Endothelial cell of umbilical vein (primary cell): ENCODE measurements around the gene TARBP1. TPM values are rescaled to one million over a fixed set of nuclear protein-coding genes. Genes with fewer than 3 reads are reported as not detected.
"Not testable (repeated sequence)": the region's sequence is repeated elsewhere in the genome, so short reads cannot be mapped to it uniquely, and the experiment has no call there.

Experiments
- BruUV-seq: library from RNA; stranded (reverse); fragments of 400-500 nt; replicated peaks from 2 replicates; lab custom pipeline; 2021; lab: Mats Ljungman, UMichigan
- CTCF ChIA-PET: fragments of 300-600, 350-600 bp; sonication (Branson Sonifier 250); formaldehyde crosslinking; loops from one replicate; lab custom pipeline; 2021; ENCODE audit warnings: antibody characterized with exemption, inconsistent platforms; lab: Charles Lee
- POLR2A ChIA-PET: fragments of 300-600, 350-600 bp; sonication (Branson Sonifier 250); formaldehyde crosslinking; loops from one replicate; lab custom pipeline; 2021; ENCODE audit warnings: antibody characterized with exemption, inconsistent platforms; lab: Charles Lee
- DNase-seq: peaks from one replicate; pipeline ENCODE4 v3.0.0-alpha.2; 2011; ENCODE audit warnings: low read depth, low spot score
- FAIRE-seq: peaks from 2 replicates; lab custom pipeline; 2011; peaks lifted over from hg19 to GRCh38; lab: Jason Lieb, UNC
- H2AFZ ChIP-seq: 2 replicates; pipeline ENCODE4 v1.6.0; 2012; ENCODE audit warnings: low read depth, low read length, control low read depth, inconsistent platforms
- H3K27ac ChIP-seq: 2 replicates; pipeline ENCODE4 v1.5.1; 2011; ENCODE audit warnings: low read depth, mild to moderate bottlenecking, control low read depth, low read length, moderate library complexity; ENCODE audit not compliant: insufficient read depth
- H3K27me3 ChIP-seq, 2 experiments: 2 replicates each; pipeline versions ENCODE4 v1.6.0 to v1.6.1; 2011; ENCODE audit warnings: low read length in 2 of 2, mixed read lengths in 1 of 2; ENCODE audit not compliant: control insufficient read depth in 2 of 2, insufficient read depth in 2 of 2
- H3K36me3 ChIP-seq, 2 experiments: 2 replicates in 1 of 2; 3 replicates in 1 of 2; pipeline ENCODE4 v1.5.1; 2011; ENCODE audit warnings: low read length in 2 of 2, mild to moderate bottlenecking in 1 of 2, moderate library complexity in 1 of 2; ENCODE audit not compliant: control insufficient read depth in 2 of 2, insufficient read depth in 2 of 2; ENCODE audit errors: extremely low read depth in 1 of 2
- H3K4me1 ChIP-seq: 3 replicates; pipeline ENCODE4 v1.5.1; 2011; ENCODE audit warnings: mild to moderate bottlenecking, low read length; ENCODE audit not compliant: control insufficient read depth, insufficient read depth; ENCODE audit errors: extremely low read depth
- H3K4me2 ChIP-seq: 2 replicates; pipeline ENCODE4 v1.6.1; 2011; ENCODE audit warnings: low read length, control low read depth, mixed read lengths; ENCODE audit not compliant: insufficient read depth
- H3K4me3 ChIP-seq, 3 experiments: fragments of 200-600 bp in 1 of 3; sonication (generic), shearing (Covaris generic) in 1 of 3; replicated peaks in 1 of 3; 2 replicates each; pipeline ENCODE4 v1.5.1; 2011 to 2016; ENCODE audit warnings: control low read depth in 3 of 3, low read length in 3 of 3, mild to moderate bottlenecking in 2 of 3, inconsistent platforms in 1 of 3, low read depth in 1 of 3, moderate library complexity in 1 of 3; ENCODE audit not compliant: insufficient read depth in 1 of 3
- H3K79me2 ChIP-seq: 2 replicates; pipeline ENCODE4 v1.6.0; 2012; ENCODE audit warnings: low read length, inconsistent platforms; ENCODE audit not compliant: control insufficient read depth, insufficient read depth
- H3K9ac ChIP-seq: replicated peaks from 2 replicates; pipeline ENCODE3; 2011; ENCODE audit warnings: low read length, control low read depth; ENCODE audit not compliant: insufficient read depth; ENCODE audit errors: extremely low read depth
- H3K9me1 ChIP-seq: replicated peaks from 3 replicates; pipeline ENCODE4 v1.6.0; 2011; ENCODE audit warnings: mild to moderate bottlenecking, low read length; ENCODE audit not compliant: control insufficient read depth, insufficient read depth; ENCODE audit errors: extremely low read depth
- H3K9me3 ChIP-seq: replicated peaks from 2 replicates; pipeline ENCODE4 v1.5.1; 2012; ENCODE audit warnings: low read length, inconsistent platforms; ENCODE audit not compliant: control insufficient read depth, insufficient read depth
- H4K20me1 ChIP-seq: replicated peaks from 2 replicates; pipeline ENCODE3; 2011; ENCODE audit warnings: mild to moderate bottlenecking, low read length; ENCODE audit not compliant: control insufficient read depth, insufficient read depth; ENCODE audit errors: extremely low read depth
- CTCF ChIP-seq, 2 donors: IDR thresholded peaks; 1 replicate in 1 of 2; 2 replicates in 1 of 2; pipeline ENCODE4 v1.5.1; 2011; ENCODE audit warnings: low read length in 2 of 2, mild to moderate bottlenecking in 2 of 2, moderate library complexity in 2 of 2, control low read depth in 1 of 2, inconsistent platforms in 1 of 2, low read depth in 1 of 2; ENCODE audit not compliant: insufficient read depth in 1 of 2; ENCODE audit errors: extremely low read depth in 1 of 2
- EZH2 ChIP-seq: IDR thresholded peaks from 2 replicates; pipeline ENCODE4 v1.6.1; 2012; ENCODE audit warnings: borderline replicate concordance, low read depth, mild to moderate bottlenecking, moderate library complexity, low read length, inconsistent platforms; ENCODE audit not compliant: severe bottlenecking
- FOS ChIP-seq: IDR thresholded peaks from 2 replicates; pipeline ENCODE4 v1.6.1; 2011; ENCODE audit warnings: mild to moderate bottlenecking, low read length, moderate library complexity, borderline replicate concordance; ENCODE audit not compliant: insufficient read depth
- GATA2 ChIP-seq: IDR thresholded peaks from 2 replicates; pipeline ENCODE4 v1.7.0; 2011; ENCODE audit warnings: low read depth, mild to moderate bottlenecking, moderate library complexity, mixed read lengths, low read length; ENCODE audit not compliant: insufficient read length, insufficient read depth
- JUN ChIP-seq: IDR thresholded peaks from 2 replicates; pipeline ENCODE4 v1.6.1; 2011; ENCODE audit warnings: borderline replicate concordance, low read depth; ENCODE audit not compliant: insufficient read length, insufficient read depth
- MAX ChIP-seq: IDR thresholded peaks from 2 replicates; pipeline ENCODE4 v1.6.1; 2011; ENCODE audit not compliant: insufficient read depth, insufficient read length
- MYC ChIP-seq: IDR thresholded peaks from one replicate; pipeline ENCODE4 v1.6.1; 2011; ENCODE audit warnings: mild to moderate bottlenecking, low read depth, low read length
- POLR2A ChIP-seq: IDR thresholded peaks from 2 replicates; pipeline ENCODE4 v1.6.1; 2012; ENCODE audit warnings: low read depth, mild to moderate bottlenecking, control low read depth, low read length
- POLR2AphosphoS5 ChIP-seq: IDR thresholded peaks from 2 replicates; pipeline ENCODE4 v1.6.1; 2012; ENCODE audit warnings: low read depth, mild to moderate bottlenecking, control low read depth, low read length, moderate library complexity; ENCODE audit not compliant: insufficient read depth
- dilution Hi-C: fragments of 300-500 bp; cut with MboI; formaldehyde crosslinking; loops from one replicate; pipeline ENCODE4 v1.15.0; 2019; ENCODE audit warnings: low sequenced_read_pairs; ENCODE audit not compliant: extremely low pct_ligation_motif_present
- intact Hi-C: fragments of 100-400 bp; cut with micrococcal nuclease; formaldehyde crosslinking; loops from one replicate; pipeline ENCODE4 v1.10.0; 2022
- polyA plus RNA-seq, 4 experiments: library from polyadenylated mRNA; depleted of rRNA in 3 of 4; stranded (reverse) in 3 of 4; unstranded in 1 of 4; fragments of >200 nt; gene quantifications; 2 replicates each; pipeline versions ENCODE4 v1.2.1 to v1.2.3, GENCODE V29; 2011 to 2012; ENCODE audit warnings: missing spikeins in 1 of 4
- total RNA-seq: library from RNA; stranded (reverse); gene quantifications from 2 replicates; pipeline ENCODE4 v1.2.3, GENCODE V29; 2021

Gene TARBP1
- total and polyA plus RNA-seq, 2 donors (not counting 3 experiments of a cell fraction or from before 2014, with no cell fraction given), result 17.3 to 23.4 TPM

- dilution Hi-C loops, result no loop called here
- POLR2A ChIA-PET, result no interaction called here
Observed at GRCh38 chr1:234381699-234382555, 97.1 kb downstream of the TARBP1 start.

GRCh38 chr1:234379591-234380109 lies 99.3 kb downstream of the TARBP1 start:
- H2AFZ ChIP-seq, DNase-seq, H3K4me1 ChIP-seq, BruUV-seq, POLR2A ChIA-PET, intact Hi-C loops, H3K9ac ChIP-seq, H3K27me3 ChIP-seq, H3K4me3 ChIP-seq, H3K9me3 ChIP-seq, H4K20me1 ChIP-seq, H3K9me1 ChIP-seq, FAIRE-seq, H3K27ac ChIP-seq, CTCF ChIA-PET, H3K4me2 ChIP-seq, dilution Hi-C loops: not testable (repeated sequence)
- H3K36me3 ChIP-seq, result peaks cover 14 to 18% of the 10 kb centered on the region in 2 experiments
- peaks cover 13% of the 10 kb centered on the region for H3K79me2 ChIP-seq

More at GRCh38 chr1:234381699-234382555, 97.1 kb downstream of the TARBP1 start:
- H2AFZ ChIP-seq, result no peak overlapping the region
- intact Hi-C loops, result no loop called here
- H3K27me3 ChIP-seq, result no peaks in the 10 kb centered on the region
- H4K20me1 ChIP-seq, result no peaks in the 10 kb centered on the region
- BruUV-seq, result no TSS peak
- DNase-seq (no peak), FAIRE-seq (no peak)
- H3K4me1 ChIP-seq, result no peaks in the 10 kb centered on the region
- H3K9ac ChIP-seq, result no peak overlapping the region
- peaks cover 9 to 11% of the 10 kb centered on the region in 2 experiments for H3K36me3 ChIP-seq
- H3K9me3 ChIP-seq, result no peaks in the 10 kb centered on the region
- no peak overlapping the region for H3K4me3 ChIP-seq
- H3K79me2 ChIP-seq, result peaks cover 6% of the 10 kb centered on the region
- TF ChIP-seq JUN, result no peak
- TF ChIP-seq POLR2AphosphoS5, result no peak
- no peak for TF ChIP-seq FOS
- TF ChIP-seq CTCF (IDR thresholded peaks at IDR 0.05; ENCODE audit: extremely low read depth in 1 of 2, insufficient read depth in 1 of 2, low read depth in 1 of 2, low read length in 2 of 2), result no peak
- TF ChIP-seq EZH2, result no peak
- no peak for TF ChIP-seq POLR2A
- no peak for TF ChIP-seq MAX
- no peak for TF ChIP-seq MYC
- TF ChIP-seq GATA2, result no peak
- no peaks in the 10 kb centered on the region for H3K9me1 ChIP-seq
- H3K4me2 ChIP-seq, result no peak overlapping the region
- no peak overlapping the region for H3K27ac ChIP-seq
- CTCF ChIA-PET, result no interaction called here
